ENCODE measurements around the gene CD151.

- TF ChIP-seq POLR2AphosphoS5 (IDR thresholded peaks at IDR 0.05; ENCODE audit: low read depth, low read length) = no peak
- TF ChIP-seq TAF1 (IDR thresholded peaks at IDR 0.05; ENCODE audit: borderline replicate concordance, insufficient read depth, low read length) = no peak
- TF ChIP-seq REST (IDR thresholded peaks at IDR 0.05; ENCODE audit: insufficient read depth in 1 of 2, low read depth in 2 of 2, low read length in 2 of 2) = no peak
- no peak for TF ChIP-seq SIN3A (IDR thresholded peaks at IDR 0.05; ENCODE audit: borderline replicate concordance, insufficient read depth, low read length)
- TF ChIP-seq FOXP2 (optimal IDR thresholded peaks at IDR 0.05; ENCODE audit: borderline replicate concordance, extremely low read depth, extremely low read length, insufficient read depth) = no peak
Measured at GRCh38 chr11:831961-832528, 707 bp upstream of the CD151 start.

Measured in PFSK-1 (cell line).